SW480 (cell line): ENCODE results near the gene CAPN14.

Experiments
- DNase-seq: peaks from one replicate; pipeline ENCODE4 v3.0.0-alpha.2; 2016; ENCODE audit warnings: low spot score

Gene CAPN14

DNA sequence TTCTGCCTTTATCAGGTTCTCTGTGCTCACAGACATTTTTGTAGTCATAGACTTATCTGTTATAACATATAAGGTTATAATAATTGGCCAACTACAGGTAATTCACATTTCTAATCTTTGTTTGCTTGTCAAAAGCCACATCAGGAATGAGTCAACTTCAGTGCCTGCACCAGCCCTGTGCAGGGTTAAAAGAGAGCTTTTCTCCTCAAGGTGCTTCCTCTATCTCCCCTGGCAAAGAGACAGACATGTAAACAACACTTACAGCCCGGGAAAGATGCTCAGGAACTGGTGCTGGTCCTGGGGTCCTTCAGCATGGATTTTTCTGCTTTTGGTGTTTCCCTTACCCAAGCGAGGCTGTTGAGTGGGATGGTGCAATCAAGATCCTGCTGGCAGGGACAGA, 9.0 kb upstream of the CAPN14 start:
- DNase-seq: no peak

- DNase-seq: no peak
These were observed 6.4 kb upstream of the CAPN14 start for GRCh38 chr2:31223749-31224148.

GRCh38 chr2:31223026-31223425, 5.7 kb upstream of the CAPN14 start:
- no peak for DNase-seq

DNA sequence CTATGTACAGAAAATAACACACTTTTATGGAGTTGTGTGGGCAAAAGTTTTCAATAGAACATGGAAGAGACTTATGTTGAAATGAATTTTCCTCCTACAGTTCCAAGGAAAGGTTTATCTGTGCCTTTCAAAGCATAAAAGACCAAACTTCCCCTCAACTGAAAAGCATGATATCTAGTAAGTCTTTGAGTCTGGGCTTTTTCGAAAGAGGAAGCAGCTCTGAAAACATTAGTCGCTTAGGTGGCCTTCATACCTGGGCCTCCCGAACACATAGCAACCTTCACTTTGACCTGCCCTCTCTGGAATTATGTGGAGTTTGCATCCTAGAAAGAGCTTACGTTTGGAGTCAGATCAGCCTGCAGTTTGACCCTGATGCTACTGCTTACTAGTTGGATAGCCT, 4.8 kb upstream of the CAPN14 start:
- DNase-seq: no peak

DNA sequence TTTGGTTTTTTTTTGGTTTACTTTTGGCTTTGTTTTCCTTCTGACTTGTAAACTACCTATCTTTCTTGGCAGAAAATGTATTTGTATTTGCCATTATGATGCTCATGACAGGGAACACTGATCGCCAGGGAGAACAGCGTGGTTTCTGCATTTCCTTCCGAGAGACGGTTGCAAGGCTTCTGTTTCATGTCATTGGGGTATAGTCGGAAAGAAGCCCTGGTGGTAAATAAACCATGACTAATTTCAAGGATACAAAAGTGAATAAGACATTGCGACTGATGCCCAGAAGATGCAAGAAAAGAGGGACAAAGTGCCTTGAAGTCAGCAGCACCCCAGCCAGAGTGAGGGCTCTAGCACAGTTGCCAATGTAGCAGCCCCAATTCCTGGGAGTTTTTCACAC, 4.2 kb upstream of the CAPN14 start:
- DNase-seq: no peak

DNA sequence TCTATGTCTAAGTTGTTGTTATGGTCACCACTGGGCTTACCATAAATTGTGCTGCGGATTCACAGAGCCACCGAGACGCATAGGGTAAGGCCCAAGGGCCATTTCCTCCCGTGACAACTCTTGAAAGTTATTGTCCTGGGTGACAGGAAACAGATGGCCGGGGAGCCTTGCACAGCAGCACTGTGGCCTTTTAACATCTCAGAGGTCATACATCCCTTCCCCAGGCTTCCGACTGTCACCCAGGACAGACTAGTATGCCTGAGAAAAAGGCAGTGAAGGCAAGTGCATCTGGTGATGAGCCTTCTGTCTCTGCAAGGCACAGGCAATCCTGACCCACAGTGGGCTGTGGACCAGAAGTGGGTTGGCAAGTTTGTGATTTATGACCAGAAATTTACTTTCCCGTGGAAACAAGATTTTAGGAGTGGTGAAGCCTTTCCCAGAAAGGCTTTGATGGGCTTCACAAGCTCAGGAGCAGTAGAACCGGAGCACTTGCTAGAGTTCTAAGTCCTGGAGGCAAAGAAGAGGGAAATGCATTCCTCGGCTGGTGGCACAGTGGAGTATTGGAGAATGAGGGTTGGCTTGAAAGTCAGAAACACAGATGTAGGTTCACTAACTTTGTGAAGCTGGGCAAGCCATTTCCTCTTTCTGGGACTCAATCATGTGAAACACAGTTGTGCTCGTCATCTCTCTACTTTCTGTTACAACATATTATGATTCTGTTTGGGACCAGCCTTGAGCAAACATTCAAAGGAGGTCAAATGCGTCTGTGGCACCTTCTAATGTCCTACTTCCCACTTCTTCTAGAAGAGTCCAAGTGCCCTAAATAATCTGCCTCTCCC, 2.0 kb upstream of the CAPN14 start:
- no peak for DNase-seq

- no peak for DNase-seq
These were observed 581 bp downstream of the CAPN14 start for GRCh38 chr2:31216734-31217133.

- DNase-seq: no peak
These were observed 2.8 kb downstream of the CAPN14 start for GRCh38 chr2:31214444-31214915.

DNA sequence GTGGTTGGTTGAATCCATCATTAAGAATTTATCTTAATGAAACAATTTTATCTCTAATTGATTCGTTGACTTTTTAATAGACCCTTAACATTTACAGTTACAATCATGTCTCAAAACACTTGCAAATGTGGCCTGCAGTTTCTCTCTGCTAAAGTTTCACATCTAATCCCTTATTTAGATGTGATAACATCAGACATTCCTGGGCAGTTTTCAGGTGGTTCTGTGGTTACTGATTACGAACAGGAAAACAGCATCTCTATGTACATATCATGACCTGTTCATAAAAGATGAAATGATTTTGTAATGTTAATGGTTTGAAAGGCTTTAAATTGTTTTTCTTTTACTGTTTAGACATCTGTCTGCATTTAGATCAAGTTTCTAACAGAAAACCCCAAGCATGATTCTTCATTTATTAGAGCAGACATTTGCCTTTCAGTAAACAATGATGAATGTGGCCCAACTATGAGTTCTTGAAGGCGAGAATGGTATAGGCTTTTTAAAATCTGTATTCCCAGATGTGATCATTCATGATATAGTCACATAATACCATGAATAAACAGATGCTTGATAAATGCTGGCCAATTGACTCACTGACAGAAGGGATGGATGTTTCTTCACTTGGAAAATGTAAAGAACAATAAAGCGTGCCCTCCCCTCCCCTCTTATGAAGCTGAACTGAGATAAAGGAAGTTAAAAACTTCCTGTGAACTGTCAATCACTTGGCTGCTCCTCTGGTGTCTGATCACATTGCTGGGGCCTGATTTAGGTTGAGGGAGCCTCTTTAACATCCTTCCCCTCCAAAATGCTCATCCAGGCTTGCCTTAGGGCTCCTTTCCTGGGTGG, 3.5 kb downstream of the CAPN14 start:
- no peak for DNase-seq

GRCh38 chr2:31212659-31213600, 4.4 kb downstream of the CAPN14 start:
- no peak for DNase-seq

DNA sequence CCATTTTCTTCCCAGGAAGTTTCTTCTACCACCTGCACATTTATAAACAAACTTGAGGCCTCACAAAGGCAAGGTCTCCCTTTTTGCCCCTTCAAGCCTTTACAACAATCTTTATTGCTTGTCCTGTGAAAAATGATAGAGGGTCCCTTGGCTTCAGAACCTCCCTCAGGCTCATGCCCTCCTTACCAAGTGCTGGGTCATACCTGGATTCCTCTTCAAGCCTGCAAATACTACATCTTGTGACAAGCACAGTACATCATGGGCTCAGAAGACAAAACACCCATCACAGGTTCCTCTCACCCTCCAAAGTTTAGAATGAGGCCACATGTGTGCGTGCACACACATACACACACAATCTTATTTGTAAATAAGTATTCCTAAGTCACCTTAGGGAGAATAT, 9.1 kb downstream of the CAPN14 start:
- DNase-seq: no peak

DNA sequence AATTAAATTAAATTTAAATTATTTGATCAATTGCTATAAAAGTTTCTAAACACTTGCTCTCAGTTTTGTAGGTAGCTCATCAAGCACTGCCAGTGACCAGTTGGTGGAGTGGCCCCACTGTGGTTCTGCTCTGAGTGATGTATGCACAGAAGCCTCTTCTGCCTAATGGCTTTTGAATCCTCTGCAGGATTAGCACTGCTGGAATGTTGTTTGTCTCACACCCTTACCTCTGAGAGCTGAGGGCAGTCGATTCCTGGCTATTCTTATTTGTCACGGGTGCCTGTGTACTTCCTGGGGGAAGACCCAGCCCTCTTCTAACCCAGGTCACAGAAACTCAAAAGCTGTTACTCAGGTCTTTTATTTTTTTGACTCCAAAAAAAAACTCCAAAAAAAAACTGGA, 9.5 kb downstream of the CAPN14 start:
- DNase-seq: no peak

DNA sequence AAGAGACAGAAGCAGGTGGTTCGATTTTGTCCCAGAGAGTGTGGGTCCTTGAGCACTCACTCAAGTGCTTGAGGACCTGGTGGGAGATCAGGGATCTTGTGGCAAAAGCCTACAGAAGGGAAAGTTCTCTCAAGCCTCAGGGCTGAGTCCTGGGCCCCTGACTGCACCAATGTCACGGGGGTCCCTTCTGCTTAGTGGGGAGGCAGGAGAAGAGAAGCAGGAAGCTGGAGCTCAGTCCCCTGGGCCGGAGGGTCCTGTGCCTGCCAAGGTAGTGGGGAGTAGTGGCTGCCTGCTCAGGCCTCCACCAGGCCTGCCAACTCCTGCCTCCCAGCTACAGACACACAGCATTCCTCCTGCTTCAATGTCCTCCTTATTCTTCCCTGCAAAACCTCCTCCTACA, 11.7 kb downstream of the CAPN14 start:
- no peak for DNase-seq

- no peak for DNase-seq
These were observed 12.1 kb downstream of the CAPN14 start for GRCh38 chr2:31205186-31205585.

DNA sequence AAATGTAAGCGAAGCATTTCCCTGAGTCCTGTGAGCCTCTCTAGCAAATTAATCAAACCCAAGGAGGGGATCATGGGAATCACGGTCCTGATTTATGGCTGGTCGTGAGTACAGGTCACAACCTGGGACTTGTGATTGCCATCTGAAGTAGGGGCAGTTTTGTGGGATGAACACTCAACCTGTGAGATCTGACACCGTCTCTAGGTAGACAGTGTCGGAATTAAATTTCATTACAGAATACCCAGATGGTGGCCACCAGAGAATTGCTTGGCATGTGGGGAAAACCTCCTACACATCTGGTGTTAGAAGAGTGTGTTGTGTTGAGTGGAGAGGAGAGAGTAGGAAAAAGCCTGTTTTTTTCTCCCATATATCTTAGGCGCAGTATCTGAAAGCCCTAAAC, 12.5 kb downstream of the CAPN14 start:
- no peak for DNase-seq

GRCh38 chr2:31203916-31204315, 13.4 kb downstream of the CAPN14 start:
- DNase-seq: no peak

GRCh38 chr2:31202833-31203232, 14.5 kb downstream of the CAPN14 start:
- DNase-seq: no peak

GRCh38 chr2:31202041-31202440, 15.3 kb downstream of the CAPN14 start:
- no peak for DNase-seq

DNA sequence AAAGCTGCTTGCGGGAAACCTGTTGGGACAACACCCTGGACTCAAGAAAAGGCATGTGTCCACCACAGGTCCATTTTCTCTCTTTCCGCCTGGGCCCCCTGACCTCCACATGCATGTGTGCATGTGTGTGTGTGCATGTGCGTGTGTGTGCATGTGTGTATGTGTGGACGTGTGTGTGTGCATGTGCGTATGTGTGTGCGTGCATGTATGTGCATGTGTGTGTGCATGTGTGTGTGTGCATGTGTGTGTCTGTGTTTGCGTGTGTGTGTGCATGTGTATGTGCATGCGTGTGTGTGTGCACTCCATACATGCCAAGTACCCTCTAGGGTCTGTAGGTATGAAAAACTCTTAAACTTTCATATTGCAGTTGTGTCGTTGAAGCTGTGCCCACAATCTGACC, 16.3 kb downstream of the CAPN14 start:
- no peak for DNase-seq

DNA sequence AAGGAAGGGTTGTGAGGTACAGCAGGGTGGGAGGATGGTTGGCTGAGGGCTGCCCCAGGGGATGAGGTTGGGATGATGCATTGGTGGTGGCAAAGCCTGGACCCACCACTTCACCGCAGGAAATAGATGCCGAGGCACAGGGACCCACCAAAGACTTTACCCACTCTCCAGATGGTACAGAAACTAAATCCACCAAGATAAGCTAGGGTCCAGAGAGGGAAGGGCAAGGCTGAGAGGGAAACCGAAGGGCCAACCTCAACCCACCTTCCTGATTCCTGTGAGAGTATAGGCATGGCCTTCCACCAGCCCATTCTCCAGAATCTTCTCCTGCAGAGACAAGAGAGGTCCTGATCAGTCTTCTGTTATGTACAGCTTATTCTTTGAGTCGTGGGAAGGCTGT, 18.1 kb downstream of the CAPN14 start:
- no peak for DNase-seq

DNA sequence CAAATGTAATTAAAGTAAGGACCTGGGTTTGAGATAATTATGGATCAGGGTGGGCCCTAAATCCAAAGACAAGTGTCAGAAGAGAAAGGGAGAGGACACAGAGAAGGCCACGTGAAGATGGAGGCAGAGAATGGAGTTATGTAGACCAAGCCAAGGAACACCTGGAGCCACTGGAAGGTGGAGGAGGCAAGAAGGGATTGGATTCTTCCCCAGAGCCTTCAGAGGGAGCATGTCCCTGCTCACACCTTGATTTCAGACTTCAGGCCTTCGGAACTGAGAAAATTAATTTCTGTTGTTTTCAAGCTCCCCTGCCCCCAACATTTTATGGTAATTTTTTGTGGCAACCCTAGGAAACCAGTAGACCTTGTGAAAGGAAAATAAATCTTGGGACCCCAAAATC, 19.6 kb downstream of the CAPN14 start:
- no peak for DNase-seq

- no peak for DNase-seq
These were observed 20.1 kb downstream of the CAPN14 start for GRCh38 chr2:31197166-31197565.
